Measurements from ENCODE around the gene POLR3H.

GRCh38 chr22:41488076-41488475 lies 56.2 kb downstream of the POLR3H start:
- TF ChIP-seq, protein P1, sequence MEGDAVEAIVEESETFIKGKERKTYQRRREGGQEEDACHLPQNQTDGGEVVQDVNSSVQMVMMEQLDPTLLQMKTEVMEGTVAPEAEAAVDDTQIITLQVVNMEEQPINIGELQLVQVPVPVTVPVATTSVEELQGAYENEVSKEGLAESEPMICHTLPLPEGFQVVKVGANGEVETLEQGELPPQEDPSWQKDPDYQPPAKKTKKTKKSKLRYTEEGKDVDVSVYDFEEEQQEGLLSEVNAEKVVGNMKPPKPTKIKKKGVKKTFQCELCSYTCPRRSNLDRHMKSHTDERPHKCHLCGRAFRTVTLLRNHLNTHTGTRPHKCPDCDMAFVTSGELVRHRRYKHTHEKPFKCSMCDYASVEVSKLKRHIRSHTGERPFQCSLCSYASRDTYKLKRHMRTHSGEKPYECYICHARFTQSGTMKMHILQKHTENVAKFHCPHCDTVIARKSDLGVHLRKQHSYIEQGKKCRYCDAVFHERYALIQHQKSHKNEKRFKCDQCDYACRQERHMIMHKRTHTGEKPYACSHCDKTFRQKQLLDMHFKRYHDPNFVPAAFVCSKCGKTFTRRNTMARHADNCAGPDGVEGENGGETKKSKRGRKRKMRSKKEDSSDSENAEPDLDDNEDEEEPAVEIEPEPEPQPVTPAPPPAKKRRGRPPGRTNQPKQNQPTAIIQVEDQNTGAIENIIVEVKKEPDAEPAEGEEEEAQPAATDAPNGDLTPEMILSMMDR (IDR thresholded peaks at IDR 0.05; ENCODE audit: poor library complexity, severe bottlenecking) = no peak
- no peak for TF ChIP-seq RAD21 (conservative IDR thresholded peaks at IDR 0.05)
- no peak for TF ChIP-seq REST (IDR thresholded peaks at IDR 0.05; ENCODE audit: borderline replicate concordance)
- TF ChIP-seq EZH2 (IDR thresholded peaks at IDR 0.05; ENCODE audit: borderline replicate concordance, insufficient read depth, low read length, poor library complexity, severe bottlenecking) = no peak
- no peak for TF ChIP-seq POLR2AphosphoS5 (IDR thresholded peaks at IDR 0.05)

Data from neural cell (in vitro differentiated cells).